LNCAP (cell line): ENCODE measurements around the gene NAV2.

Source experiments
- CTCF ChIP-seq: fragments of 450-650 bp; IDR thresholded peaks from 2 replicates; pipeline ENCODE4 v1.5.1; 2017; ENCODE audit warnings: mild to moderate bottlenecking

NAV2 gene

GRCh38 chr11:19924311-19924710 is 211.7 kb downstream of the NAV2 start:
- no peak for TF ChIP-seq CTCF

- TF ChIP-seq CTCF = no peak
Observed at GRCh38 chr11:19924716-19925115, 212.1 kb downstream of the NAV2 start.

- no peak for TF ChIP-seq CTCF
Observed at GRCh38 chr11:19929147-19929546, 216.5 kb downstream of the NAV2 start.

- TF ChIP-seq CTCF = no peak
Observed at GRCh38 chr11:19929655-19930054, 217.0 kb downstream of the NAV2 start.

GRCh38 chr11:19931141-19931770 is 218.6 kb downstream of the NAV2 start:
- TF ChIP-seq CTCF = no peak

- no peak for TF ChIP-seq CTCF
Observed at GRCh38 chr11:19931771-19932369, 219.2 kb downstream of the NAV2 start.

GRCh38 chr11:19933132-19933735 is 220.6 kb downstream of the NAV2 start:
- no peak for TF ChIP-seq CTCF
